K562 (cell line): ENCODE data around the gene P2RX5. TPM values are rescaled to one million over a fixed set of nuclear protein-coding genes. Genes with fewer than 3 reads are reported as not detected.

ENCODE experiments used
- ATAC-seq: fragments of 200-7000 bp; cut with Tn5 transposase; 3 replicates; pipeline ENCODE4 v1.9.1; 2020; ENCODE audit warnings: moderate library complexity
- BruUV-seq: library from RNA; stranded (reverse); fragments of 400-500 nt; replicated peaks from 2 replicates; lab custom pipeline; 2021; lab: Mats Ljungman, UMichigan
- CTCF ChIA-PET: fragments of 300-600 bp; formaldehyde crosslinking; extraction: SDS; loops from one replicate; lab custom pipeline; 2021; ENCODE audit warnings: low intra/inter-chr PET ratio; lab: Yijun Ruan, JAX
- POLR2A ChIA-PET: fragments of 300-600, 350-650 bp; sonication (Branson Sonifier 250); formaldehyde crosslinking; extraction: SDS; loops from one replicate; lab custom pipeline; 2021; ENCODE audit warnings: antibody characterized with exemption, inconsistent platforms; lab: Yijun Ruan, JAX
- DNase-seq, 4 experiments: peaks; one replicate each; pipeline versions ENCODE4 v3.0.0 to v3.0.0-alpha.2; 2011 to 2018; ENCODE audit warnings: low spot score in 3 of 4, mixed read lengths in 3 of 4; ENCODE audit errors: extremely low read depth in 1 of 4
- FAIRE-seq: peaks from 2 replicates; lab custom pipeline; 2011; peaks lifted over from hg19 to GRCh38; lab: Jason Lieb, UNC
- H2AFZ ChIP-seq: 2 replicates; pipeline ENCODE4 v1.6.0; 2011; ENCODE audit warnings: low read depth, low read length, control low read depth, inconsistent platforms
- H3K27ac ChIP-seq: fragments of 200-600 bp; 3 replicates; pipeline ENCODE4 v1.8.0; 2011; ENCODE audit warnings: low read depth, mild to moderate bottlenecking, control low read depth, inconsistent platforms, low read length, moderate library complexity, mixed read lengths; ENCODE audit errors: extremely low read depth
- H3K27me3 ChIP-seq, 2 experiments: fragments of 300-600 bp in 1 of 2; 2 replicates in 1 of 2; 3 replicates in 1 of 2; pipeline versions ENCODE4 v1.6.0 to v1.8.0; 2011; ENCODE audit warnings: inconsistent platforms in 2 of 2, low read length in 2 of 2, mild to moderate bottlenecking in 1 of 2, mixed read lengths in 1 of 2, moderate library complexity in 1 of 2; ENCODE audit not compliant: control insufficient read depth in 2 of 2, insufficient read depth in 2 of 2
- H3K36me3 ChIP-seq: fragments of 300-600 bp; 3 replicates; pipeline ENCODE4 v1.8.0; 2011; ENCODE audit warnings: mild to moderate bottlenecking, low read length, inconsistent platforms; ENCODE audit not compliant: control insufficient read depth, insufficient read depth
- H3K4me1 ChIP-seq, 2 experiments: fragments of 200-600 bp in 1 of 2; replicated peaks in 1 of 2; 2 replicates in 1 of 2; 3 replicates in 1 of 2; pipeline versions ENCODE4 v1.5.1 to v1.8.0; 2011; ENCODE audit warnings: inconsistent platforms in 2 of 2, low read length in 2 of 2, mild to moderate bottlenecking in 1 of 2, mixed read lengths in 1 of 2, moderate library complexity in 1 of 2; ENCODE audit not compliant: control insufficient read depth in 2 of 2, insufficient read depth in 2 of 2
- H3K4me2 ChIP-seq: 2 replicates; pipeline ENCODE4 v1.6.1; 2011; ENCODE audit warnings: low read length, control low read depth, inconsistent platforms, mixed read lengths; ENCODE audit not compliant: insufficient read depth
- H3K4me3 ChIP-seq: fragments of 200-600 bp; sonication (generic), shearing (Covaris generic); 2 replicates; pipeline ENCODE4 v1.5.1; 2016; ENCODE audit warnings: control low read depth, inconsistent platforms
- H3K79me2 ChIP-seq: fragments of 200-600 bp; 3 replicates; pipeline ENCODE4 v1.8.0; 2011; ENCODE audit warnings: low read length, inconsistent platforms; ENCODE audit not compliant: control insufficient read depth, insufficient read depth
- H3K9ac ChIP-seq, 2 experiments: 2 replicates each; pipeline versions ENCODE4 v1.6.0 to v1.6.1; 2011; ENCODE audit warnings: low read depth in 2 of 2, low read length in 2 of 2, control low read depth in 1 of 2, inconsistent platforms in 1 of 2, mild to moderate bottlenecking in 1 of 2, mixed read lengths in 1 of 2; ENCODE audit not compliant: insufficient read depth in 1 of 2
- H3K9me1 ChIP-seq: one replicate; pipeline ENCODE4 v1.6.0; 2011; ENCODE audit warnings: inconsistent platforms, mild to moderate bottlenecking, low read length, moderate library complexity; ENCODE audit not compliant: control insufficient read depth, insufficient read depth
- H3K9me3 ChIP-seq: replicated peaks from 2 replicates; pipeline ENCODE4 v1.5.1; 2011; ENCODE audit warnings: low read depth, low read length, inconsistent platforms; ENCODE audit not compliant: control insufficient read depth, insufficient read depth
- H4K20me1 ChIP-seq: replicated peaks from 2 replicates; pipeline ENCODE4 v1.6.1; 2011; ENCODE audit warnings: low read length, inconsistent platforms, mixed read lengths; ENCODE audit not compliant: control insufficient read depth, insufficient read depth
- BACH1 ChIP-seq: fragments of 200-800 bp; sonication (Bioruptor generic); IDR thresholded peaks from 2 replicates; pipeline ENCODE4 v1.6.1; 2016; ENCODE audit warnings: missing genetic modification characterization, missing compliant biosample characterization
- EP300 ChIP-seq: IDR thresholded peaks from 2 replicates; pipeline ENCODE4 v1.6.1; 2012; ENCODE audit warnings: low read length, improper control_type of control experiment
- ETV1 ChIP-seq: fragments of 450-650 bp; conservative IDR thresholded peaks from 2 replicates; pipeline ENCODE4 v1.6.1; 2016; ENCODE audit warnings: missing genetic modification characterization, control low read depth, low read depth, missing compliant biosample characterization
- GABPB1 ChIP-seq: sonication (generic); formaldehyde crosslinking; IDR thresholded peaks from 2 replicates; pipeline ENCODE4 v1.8.0; 2022; ENCODE audit warnings: mild to moderate bottlenecking, missing genetic modification reagents
- GTF3C2 ChIP-seq: IDR thresholded peaks from 3 replicates; pipeline ENCODE4 v1.6.1; 2011; ENCODE audit warnings: borderline replicate concordance, mild to moderate bottlenecking, moderate library complexity; ENCODE audit not compliant: insufficient read length; ENCODE audit errors: extremely low read depth
- HNRNPL ChIP-seq: fragments of 200-400 bp; formaldehyde crosslinking; IDR thresholded peaks from 2 replicates; pipeline ENCODE4 v1.6.1; 2017; ENCODE audit warnings: low read depth, mild to moderate bottlenecking, low read length
- KLF1 ChIP-seq: fragments of 450-650 bp; IDR thresholded peaks from 2 replicates; pipeline ENCODE4 v1.6.1; 2016; ENCODE audit warnings: missing genetic modification characterization, missing compliant biosample characterization
- RBM34 ChIP-seq: fragments of 200-400 bp; formaldehyde crosslinking; IDR thresholded peaks from 2 replicates; pipeline ENCODE4 v1.6.1; 2018; ENCODE audit warnings: low read length, borderline replicate concordance; ENCODE audit not compliant: insufficient read depth
- STAT5B ChIP-seq: fragments of 250-450 bp; sonication (Bioruptor Pico); IDR thresholded peaks from 2 replicates; pipeline ENCODE4 v1.8.0; 2021; ENCODE audit warnings: mild to moderate bottlenecking, inconsistent platforms
- TRIM28 ChIP-seq: fragments of 450-650 bp; IDR thresholded peaks from 2 replicates; pipeline ENCODE4 v1.6.1; 2017
- UBTF ChIP-seq, 2 experiments: IDR thresholded peaks; 2 replicates each; pipeline ENCODE4 v1.6.1; 2012; ENCODE audit warnings: improper control_type of control experiment in 2 of 2, low read depth in 2 of 2, low read length in 2 of 2, borderline replicate concordance in 1 of 2
- XRCC3 ChIP-seq: fragments of 450-650 bp; IDR thresholded peaks from 2 replicates; pipeline ENCODE4 v1.6.1; 2017; ENCODE audit warnings: mild to moderate bottlenecking, moderate library complexity
- XRCC4 ChIP-seq: IDR thresholded peaks from one replicate; pipeline ENCODE4 v1.6.1; 2011; ENCODE audit not compliant: insufficient read depth, insufficient read length; ENCODE audit errors: extremely low read depth
- ZNF395 ChIP-seq: fragments of 200-800 bp; sonication (Bioruptor generic); IDR thresholded peaks from 2 replicates; pipeline ENCODE4 v1.6.1; 2017; ENCODE audit warnings: missing genetic modification characterization, missing compliant biosample characterization
- ZNF511 ChIP-seq: sonication (generic); formaldehyde crosslinking; IDR thresholded peaks from 2 replicates; pipeline ENCODE4 v1.8.0; 2022; ENCODE audit warnings: mild to moderate bottlenecking, missing genetic modification reagents
- WGBS: fragments of 100-300 bp; shearing (Covaris generic); methylation state at CpG from one replicate; pipeline ENCODE4 v1.1.6; 2016; ENCODE audit warnings: low coverage, mixed read lengths; ENCODE audit not compliant: insufficient coverage; ENCODE audit errors: missing lambda C conversion rate; 5-methylcytosine and 5-hydroxymethylcytosine counted together
- in situ Hi-C: fragments of 300-500 bp; cut with MboI; formaldehyde crosslinking; loops from 4 replicates; pipeline ENCODE4 v1.15.0; 2018; ENCODE audit warnings: inconsistent platforms, mixed read lengths
- intact Hi-C: fragments of 100-400 bp; cut with micrococcal nuclease; formaldehyde crosslinking; loops from 2 replicates; pipeline ENCODE4 v1.14.2; 2022
- polyA plus RNA-seq, 8 experiments: library from polyadenylated mRNA; depleted of rRNA in 4 of 8; stranded (reverse) in 5 of 8; unstranded in 3 of 8; fragments of >200 nt; fragmentation: Nextera tagmentation in 2 of 8; fragmentation: Illumina TruSeq in 1 of 8; extraction: Ambion mirVana in 2 of 8; extraction: Trizol in 1 of 8; gene quantifications; 2 replicates each; pipeline versions ENCODE4 v1.2.1 to v1.2.3, GENCODE V29; 2011 to 2014; ENCODE audit warnings: inconsistent platforms in 1 of 8, missing spikeins in 1 of 8
- total RNA-seq, 7 experiments: library from RNA; depleted of rRNA in 6 of 7; stranded (reverse); fragments of >200 nt in 6 of 7; fragmentation: Illumina TruSeq in 2 of 7; extraction: Trizol in 2 of 7; gene quantifications; 2 replicates each; pipeline versions ENCODE4 v1.2.1 to v1.2.3, GENCODE V29; 2011 to 2021; ENCODE audit warnings: low replicate concordance in 1 of 7

The P2RX5 gene
- total and polyA plus RNA-seq, 9 of the 15 experiments (the other 6 are each of a cell fraction or from before 2014, with no cell fraction given): 0.31 to 4.0 (median 1.3) TPM

- ChIA-PET CTCF (no interaction called here), POLR2A (no interaction called here)
- no peaks in the 10 kb centered on the region for H3K27me3 ChIP-seq
- H3K9me3 ChIP-seq: no peaks in the 10 kb centered on the region
- H3K9me1 ChIP-seq: peaks cover 6% of the 10 kb centered on the region
- peaks cover 20% of the 10 kb centered on the region for H3K79me2 ChIP-seq
- FAIRE-seq (no peak), ATAC-seq (no peak)
- H3K4me1 ChIP-seq: peaks cover 6 to 39% of the 10 kb centered on the region in 2 experiments; a peak in 4 of 5 replicates
- H3K27ac ChIP-seq: no peak overlapping the region
- no peak overlapping the region for H3K9ac ChIP-seq
- no peak overlapping the region for H2AFZ ChIP-seq
- TF ChIP-seq ZNF395 (CRISPR knock-in tag) (no peak), RBM34 (no peak), BACH1 (tag) (no peak), STAT5B (CRISPR knock-in tag) (no peak), ZNF511 (no peak), UBTF (IDR thresholded peaks at IDR 0.05; ENCODE audit: borderline replicate concordance in 1 of 2, low read depth in 2 of 2, low read length in 2 of 2) (no peak), XRCC3 (no peak), EP300 (no peak), TRIM28 (no peak), GTF3C2 (no peak), XRCC4 (no peak), GABPB1 (CRISPR knock-in tag) (no peak), KLF1 (tag) (no peak), HNRNPL (no peak), ETV1 (tag) (no peak)
- TF ChIP-seq, all 486 proteins: peak for 0
- DNase-seq: no peak
- 73% methylated on average over 4 of the region's 5 CpGs for whole genome bisulfite sequencing
- intact Hi-C loops: no loop called here
- no TSS peak for BruUV-seq
- H3K4me2 ChIP-seq: no peak overlapping the region
- H3K36me3 ChIP-seq: peaks cover 5% of the 10 kb centered on the region; the same call in 1 of the 3 replicates
- H4K20me1 ChIP-seq: 0 out of 2 replicates have a peak, but pooled peaks cover 16% of the 10 kb centered on the region
- in situ Hi-C loops: no loop called here
- H3K4me3 ChIP-seq: no peak overlapping the region
Observed at GRCh38 chr17:3665834-3666233, 30.1 kb downstream of the P2RX5 start.
